ENCODE results near the gene ITGAE. TPM values are rescaled to one million over a fixed set of nuclear protein-coding genes. Genes with fewer than 3 reads are reported as not detected.
"Not testable (repeated sequence)": the region's sequence is repeated elsewhere in the genome, so short reads cannot be mapped to it uniquely, and the experiment has no call there.

Gene ITGAE
- total RNA-seq, 1 donor from 2014 or later: 28.3 TPM

- DNase-seq (ENCODE audit: low spot score): no peak
- Mint-ChIP-seq H3K4me3 (ENCODE audit: unreplicated experiment) (no peak overlapping the region), H3K36me3 (ENCODE audit: low read depth) (no peaks in the 10 kb centered on the region), H3K4me1 (ENCODE audit: low read depth) (peaks cover 40% of the 10 kb centered on the region), H3K27ac (ENCODE audit: unreplicated experiment) (peak overlapping the region; percentile 90), H3K9me3 (ENCODE audit: low read depth) (no peaks in the 10 kb centered on the region), H3K27me3 (ENCODE audit: low read depth) (no peaks in the 10 kb centered on the region)
- TF ChIP-seq CTCF (IDR thresholded peaks at IDR 0.05): no peak
Observed at GRCh38 chr17:3795390-3796102, 5.4 kb downstream of the ITGAE start.

- peak; percentile 94 for DNase-seq (ENCODE audit: low spot score)
- peaks cover 39% of the 10 kb centered on the region for H3K4me1 Mint-ChIP-seq (ENCODE audit: low read depth)
- H3K27me3 Mint-ChIP-seq (ENCODE audit: low read depth): no peaks in the 10 kb centered on the region
- no peaks in the 10 kb centered on the region for H3K36me3 Mint-ChIP-seq (ENCODE audit: low read depth)
- no peak for TF ChIP-seq CTCF (IDR thresholded peaks at IDR 0.05)
- H3K27ac Mint-ChIP-seq (ENCODE audit: unreplicated experiment): peak overlapping the region; percentile 90
- no peaks in the 10 kb centered on the region for H3K9me3 Mint-ChIP-seq (ENCODE audit: low read depth)
- H3K4me3 Mint-ChIP-seq (ENCODE audit: unreplicated experiment): no peak overlapping the region
Observed at GRCh38 chr17:3794557-3795389, 6.2 kb downstream of the ITGAE start.

GRCh38 chr17:3794152-3794551 lies 6.8 kb downstream of the ITGAE start:
- H3K9me3 Mint-ChIP-seq (ENCODE audit: low read depth); H3K27me3 Mint-ChIP-seq (ENCODE audit: low read depth); H3K36me3 Mint-ChIP-seq (ENCODE audit: low read depth); H3K4me3 Mint-ChIP-seq (ENCODE audit: unreplicated experiment); DNase-seq (ENCODE audit: low spot score): not testable (repeated sequence)
- peaks cover 39% of the 10 kb centered on the region for H3K4me1 Mint-ChIP-seq (ENCODE audit: low read depth)
- peak overlapping the region; percentile 90 for H3K27ac Mint-ChIP-seq (ENCODE audit: unreplicated experiment)

DNA sequence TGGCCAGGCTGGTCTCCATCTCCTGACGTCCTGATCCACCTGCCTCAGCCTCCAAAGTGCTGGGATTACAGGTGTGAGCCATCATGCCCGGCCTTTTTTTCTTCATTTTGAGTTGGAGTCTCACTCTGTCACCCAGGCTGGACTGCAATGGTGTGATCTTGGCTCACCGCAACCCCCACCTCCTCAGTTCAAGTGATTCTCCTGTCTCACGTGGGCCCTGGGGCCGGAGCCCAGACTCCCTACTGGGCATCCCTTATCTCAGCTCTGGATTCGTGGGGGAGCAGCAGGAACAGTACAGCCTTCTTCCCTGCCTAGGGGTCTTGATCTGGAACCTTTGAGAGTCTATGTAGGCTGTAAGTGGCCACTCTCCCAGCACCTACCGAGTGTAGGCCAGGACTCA lies 7.7 kb downstream of the ITGAE start:
- H3K4me1 Mint-ChIP-seq (ENCODE audit: low read depth): peaks cover 31% of the 10 kb centered on the region
- H3K9me3 Mint-ChIP-seq (ENCODE audit: low read depth): not testable (repeated sequence)

DNA sequence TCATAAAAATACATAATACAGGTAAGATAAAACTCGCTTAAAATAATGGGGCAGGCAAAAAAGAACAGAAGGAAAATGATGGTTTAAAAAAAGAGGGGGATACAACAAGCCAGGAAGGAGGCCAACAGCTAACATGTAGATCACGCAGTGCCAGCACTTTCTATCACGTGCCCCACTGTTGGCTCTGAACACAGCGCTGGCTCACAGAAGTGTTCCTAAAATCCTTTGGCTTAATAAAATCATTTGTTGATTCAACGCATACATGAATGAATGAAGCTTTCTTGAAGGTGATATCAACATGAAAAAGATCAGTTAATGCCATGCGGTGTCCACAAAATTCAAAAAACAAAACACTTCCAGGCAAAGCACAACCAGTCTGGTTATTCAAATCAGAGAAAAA lies 8.5 kb downstream of the ITGAE start:
- no peak for TF ChIP-seq CTCF (IDR thresholded peaks at IDR 0.05)
- H3K27me3 Mint-ChIP-seq (ENCODE audit: low read depth): no peaks in the 10 kb centered on the region
- DNase-seq (ENCODE audit: low spot score): no peak
- H3K4me1 Mint-ChIP-seq (ENCODE audit: low read depth): peaks cover 31% of the 10 kb centered on the region
- H3K9me3 Mint-ChIP-seq (ENCODE audit: low read depth): no peaks in the 10 kb centered on the region
- no peak overlapping the region for H3K4me3 Mint-ChIP-seq (ENCODE audit: unreplicated experiment)
- no peak overlapping the region for H3K27ac Mint-ChIP-seq (ENCODE audit: unreplicated experiment)
- no peaks in the 10 kb centered on the region for H3K36me3 Mint-ChIP-seq (ENCODE audit: low read depth)

More for the DNA sequence above, 7.7 kb downstream of the ITGAE start:
- not testable (repeated sequence) for H3K36me3 Mint-ChIP-seq (ENCODE audit: low read depth); H3K4me3 Mint-ChIP-seq (ENCODE audit: unreplicated experiment); H3K27me3 Mint-ChIP-seq (ENCODE audit: low read depth); DNase-seq (ENCODE audit: low spot score); H3K27ac Mint-ChIP-seq (ENCODE audit: unreplicated experiment)

- DNase-seq (ENCODE audit: low spot score): no peak
- no peak overlapping the region for H3K27ac Mint-ChIP-seq (ENCODE audit: unreplicated experiment)
- no peak for TF ChIP-seq CTCF (IDR thresholded peaks at IDR 0.05)
- H3K4me3 Mint-ChIP-seq (ENCODE audit: unreplicated experiment): no peak overlapping the region
- H3K27me3 Mint-ChIP-seq (ENCODE audit: low read depth): no peaks in the 10 kb centered on the region
- no peaks in the 10 kb centered on the region for H3K9me3 Mint-ChIP-seq (ENCODE audit: low read depth)
- H3K36me3 Mint-ChIP-seq (ENCODE audit: low read depth): no peaks in the 10 kb centered on the region
- H3K4me1 Mint-ChIP-seq (ENCODE audit: low read depth): peaks cover 10% of the 10 kb centered on the region
Observed at GRCh38 chr17:3788200-3788599, 12.8 kb downstream of the ITGAE start.

- not testable (repeated sequence) for H3K4me1 Mint-ChIP-seq (ENCODE audit: low read depth)
Observed at GRCh38 chr17:3785323-3785722, 15.7 kb downstream of the ITGAE start.

More at GRCh38 chr17:3785323-3785722, 15.7 kb downstream of the ITGAE start:
- not testable (repeated sequence) for H3K27ac Mint-ChIP-seq (ENCODE audit: unreplicated experiment); H3K4me3 Mint-ChIP-seq (ENCODE audit: unreplicated experiment); H3K36me3 Mint-ChIP-seq (ENCODE audit: low read depth); H3K9me3 Mint-ChIP-seq (ENCODE audit: low read depth); H3K27me3 Mint-ChIP-seq (ENCODE audit: low read depth); DNase-seq (ENCODE audit: low spot score)
